T-helper 2 cell treated with Interferon-gamma antibody and Interleukin-4, amounts not matched to agents 5 μg/mL and 100 μg/mL, for 36 hours (primary cell): ENCODE measurements around the gene CEP162.
"Not testable (repeated sequence)": the region's sequence is repeated elsewhere in the genome, so short reads cannot be mapped to it uniquely, and the experiment has no call there.

ENCODE experiments used
- DNase-seq: peaks from one replicate; pipeline ENCODE4 v3.0.0; 2021; ENCODE audit warnings: low spot score
- H3K27ac Mint-ChIP-seq: one replicate; pipeline ENCODE4 v1.8.0; 2021; ENCODE audit warnings: mild to moderate bottlenecking, mixed read lengths
- H3K27me3 Mint-ChIP-seq: one replicate; pipeline ENCODE4 v1.8.0; 2021; ENCODE audit warnings: low read depth, mixed read lengths
- H3K36me3 Mint-ChIP-seq: one replicate; pipeline ENCODE4 v1.8.0; 2021; ENCODE audit warnings: low read depth, mixed read lengths
- H3K4me1 Mint-ChIP-seq: one replicate; pipeline ENCODE4 v1.8.0; 2021; ENCODE audit warnings: low read depth, mixed read lengths
- H3K4me3 Mint-ChIP-seq: one replicate; pipeline ENCODE4 v1.8.0; 2022; ENCODE audit warnings: mild to moderate bottlenecking, moderate library complexity, mixed read lengths
- H3K9me3 Mint-ChIP-seq: one replicate; pipeline ENCODE4 v1.8.0; 2021; ENCODE audit warnings: mixed read lengths

CEP162 gene

GRCh38 chr6:84255641-84256040 is 28.2 kb upstream of the CEP162 start:
- no peak overlapping the region for H3K27ac Mint-ChIP-seq
- no peaks in the 10 kb centered on the region for H3K36me3 Mint-ChIP-seq
- no peaks in the 10 kb centered on the region for H3K4me1 Mint-ChIP-seq
- DNase-seq, result no peak
- no peaks in the 10 kb centered on the region for H3K9me3 Mint-ChIP-seq
- peaks cover 2% of the 10 kb centered on the region for H3K27me3 Mint-ChIP-seq
- H3K4me3 Mint-ChIP-seq, result no peak overlapping the region

GRCh38 chr6:84253380-84253779 is 25.9 kb upstream of the CEP162 start:
- no peaks in the 10 kb centered on the region for H3K9me3 Mint-ChIP-seq
- H3K27me3 Mint-ChIP-seq, result peaks cover 6% of the 10 kb centered on the region
- no peak overlapping the region for H3K27ac Mint-ChIP-seq
- H3K4me3 Mint-ChIP-seq, result no peak overlapping the region
- DNase-seq, result no peak
- H3K36me3 Mint-ChIP-seq, result no peaks in the 10 kb centered on the region
- H3K4me1 Mint-ChIP-seq, result no peaks in the 10 kb centered on the region

GRCh38 chr6:84251891-84252539 is 24.6 kb upstream of the CEP162 start:
- H3K4me1 Mint-ChIP-seq, result no peaks in the 10 kb centered on the region

GRCh38 chr6:84249724-84250123 is 22.3 kb upstream of the CEP162 start:
- H3K9me3 Mint-ChIP-seq, result no peaks in the 10 kb centered on the region
- H3K4me3 Mint-ChIP-seq, result no peak overlapping the region
- H3K27ac Mint-ChIP-seq, result no peak overlapping the region
- no peaks in the 10 kb centered on the region for H3K4me1 Mint-ChIP-seq
- no peak for DNase-seq
- H3K36me3 Mint-ChIP-seq, result no peaks in the 10 kb centered on the region
- H3K27me3 Mint-ChIP-seq, result peaks cover 9% of the 10 kb centered on the region

More at GRCh38 chr6:84251891-84252539, 24.6 kb upstream of the CEP162 start:
- H3K27ac Mint-ChIP-seq, result no peak overlapping the region
- no peaks in the 10 kb centered on the region for H3K36me3 Mint-ChIP-seq
- H3K9me3 Mint-ChIP-seq, result no peaks in the 10 kb centered on the region
- peaks cover 9% of the 10 kb centered on the region for H3K27me3 Mint-ChIP-seq
- no peak for DNase-seq
- no peak overlapping the region for H3K4me3 Mint-ChIP-seq

- not testable (repeated sequence) for H3K27me3 Mint-ChIP-seq, H3K27ac Mint-ChIP-seq, H3K4me1 Mint-ChIP-seq, H3K9me3 Mint-ChIP-seq, DNase-seq, H3K4me3 Mint-ChIP-seq, H3K36me3 Mint-ChIP-seq
Measured at GRCh38 chr6:84244416-84245081, 17.1 kb upstream of the CEP162 start.

- no peak for DNase-seq
- Mint-ChIP-seq H3K9me3 (no peaks in the 10 kb centered on the region), H3K27me3 (peaks cover 5% of the 10 kb centered on the region), H3K36me3 (no peaks in the 10 kb centered on the region), H3K4me1 (no peaks in the 10 kb centered on the region), H3K27ac (no peak overlapping the region), H3K4me3 (no peak overlapping the region)
Measured at GRCh38 chr6:84243240-84243639, 15.8 kb upstream of the CEP162 start.

GRCh38 chr6:84242265-84242664 is 14.8 kb upstream of the CEP162 start:
- Mint-ChIP-seq H3K4me3 (no peak overlapping the region), H3K36me3 (no peaks in the 10 kb centered on the region), H3K4me1 (no peaks in the 10 kb centered on the region), H3K27me3 (peaks cover 2% of the 10 kb centered on the region), H3K27ac (no peak overlapping the region), H3K9me3 (no peaks in the 10 kb centered on the region)
- DNase-seq, result no peak

GRCh38 chr6:84228198-84228543 is 728 bp upstream of the CEP162 start:
- Mint-ChIP-seq H3K9me3 (no peaks in the 10 kb centered on the region), H3K27me3 (peaks cover 10% of the 10 kb centered on the region), H3K4me1 (peaks cover 16% of the 10 kb centered on the region), H3K36me3 (no peaks in the 10 kb centered on the region), H3K27ac (no peak overlapping the region), H3K4me3 (peak overlapping the region; percentile 98)
- DNase-seq, result no peak

GRCh38 chr6:84227044-84227433 is 404 bp downstream of the CEP162 start:
- H3K4me3 Mint-ChIP-seq, result peak overlapping the region; percentile 98
- H3K36me3 Mint-ChIP-seq, result no peaks in the 10 kb centered on the region
- H3K27ac Mint-ChIP-seq, result peak overlapping the region; percentile 77
- H3K4me1 Mint-ChIP-seq, result peaks cover 16% of the 10 kb centered on the region
- peaks cover 10% of the 10 kb centered on the region for H3K27me3 Mint-ChIP-seq
- DNase-seq, result no peak
- no peaks in the 10 kb centered on the region for H3K9me3 Mint-ChIP-seq

GRCh38 chr6:84224251-84224650 is 3.2 kb downstream of the CEP162 start:
- Mint-ChIP-seq H3K4me3 (no peak overlapping the region), H3K9me3 (no peaks in the 10 kb centered on the region), H3K27ac (no peak overlapping the region), H3K4me1 (peaks cover 16% of the 10 kb centered on the region), H3K27me3 (peaks cover under 1% of the 10 kb centered on the region), H3K36me3 (no peaks in the 10 kb centered on the region)
- no peak for DNase-seq

GRCh38 chr6:84223608-84224007 is 3.8 kb downstream of the CEP162 start:
- not testable (repeated sequence) for H3K27me3 Mint-ChIP-seq, H3K9me3 Mint-ChIP-seq, H3K36me3 Mint-ChIP-seq, H3K27ac Mint-ChIP-seq, DNase-seq, H3K4me3 Mint-ChIP-seq
- H3K4me1 Mint-ChIP-seq, result peaks cover 14% of the 10 kb centered on the region

- Mint-ChIP-seq H3K36me3 (no peaks in the 10 kb centered on the region), H3K9me3 (no peaks in the 10 kb centered on the region), H3K4me3 (no peak overlapping the region), H3K27ac (no peak overlapping the region), H3K27me3 (no peaks in the 10 kb centered on the region), H3K4me1 (peaks cover 10% of the 10 kb centered on the region)
- DNase-seq, result no peak
Measured at GRCh38 chr6:84222426-84222825, 5.0 kb downstream of the CEP162 start.

GRCh38 chr6:84220809-84221409 is 6.5 kb downstream of the CEP162 start:
- Mint-ChIP-seq H3K27ac (no peak overlapping the region), H3K9me3 (no peaks in the 10 kb centered on the region), H3K27me3 (no peaks in the 10 kb centered on the region), H3K4me1 (peaks cover 3% of the 10 kb centered on the region), H3K4me3 (no peak overlapping the region), H3K36me3 (no peaks in the 10 kb centered on the region)
- no peak for DNase-seq

GRCh38 chr6:84218091-84218490 is 9.4 kb downstream of the CEP162 start:
- no peaks in the 10 kb centered on the region for H3K9me3 Mint-ChIP-seq
- H3K4me3 Mint-ChIP-seq, result no peak overlapping the region
- no peaks in the 10 kb centered on the region for H3K4me1 Mint-ChIP-seq
- no peaks in the 10 kb centered on the region for H3K27me3 Mint-ChIP-seq
- H3K36me3 Mint-ChIP-seq, result no peaks in the 10 kb centered on the region
- no peak for DNase-seq
- H3K27ac Mint-ChIP-seq, result no peak overlapping the region
